Muscle layer of duodenum (tissue), 2 donors: ENCODE data around the gene SNX7.
A peak's percentile ranks its signal among the peaks of the same experiment; 100 is the strongest.

ENCODE experiments used
- H3K27ac ChIP-seq: one replicate; pipeline ENCODE4 v1.7.0; 2013; ENCODE audit warnings: mild to moderate bottlenecking, low read length
- H3K27me3 ChIP-seq: one replicate; pipeline ENCODE4 v1.7.0; 2013; ENCODE audit warnings: low read depth, mild to moderate bottlenecking, control low read depth, low read length
- H3K36me3 ChIP-seq, 2 donors: one replicate each; pipeline ENCODE4 v1.7.0; 2013; ENCODE audit warnings: low read length in 2 of 2, control low read depth in 1 of 2, mild to moderate bottlenecking in 1 of 2; ENCODE audit not compliant: insufficient read depth in 2 of 2, control insufficient read depth in 1 of 2
- H3K4me1 ChIP-seq, 2 donors: one replicate each; pipeline ENCODE4 v1.7.0; 2013; ENCODE audit warnings: low read length in 2 of 2, mild to moderate bottlenecking in 2 of 2, control low read depth in 1 of 2, moderate library complexity in 1 of 2; ENCODE audit not compliant: insufficient read depth in 2 of 2, control insufficient read depth in 1 of 2
- H3K4me3 ChIP-seq, 2 donors: one replicate each; pipeline ENCODE4 v1.7.0; 2013; ENCODE audit warnings: low read length in 2 of 2, low read depth in 1 of 2, mild to moderate bottlenecking in 1 of 2
- H3K9me3 ChIP-seq, 2 donors: one replicate each; pipeline ENCODE4 v1.7.0; 2013; ENCODE audit warnings: low read length in 2 of 2, control low read depth in 1 of 2, mild to moderate bottlenecking in 1 of 2; ENCODE audit not compliant: control insufficient read depth in 1 of 2
- donor health status: healthy.

Gene SNX7

DNA sequence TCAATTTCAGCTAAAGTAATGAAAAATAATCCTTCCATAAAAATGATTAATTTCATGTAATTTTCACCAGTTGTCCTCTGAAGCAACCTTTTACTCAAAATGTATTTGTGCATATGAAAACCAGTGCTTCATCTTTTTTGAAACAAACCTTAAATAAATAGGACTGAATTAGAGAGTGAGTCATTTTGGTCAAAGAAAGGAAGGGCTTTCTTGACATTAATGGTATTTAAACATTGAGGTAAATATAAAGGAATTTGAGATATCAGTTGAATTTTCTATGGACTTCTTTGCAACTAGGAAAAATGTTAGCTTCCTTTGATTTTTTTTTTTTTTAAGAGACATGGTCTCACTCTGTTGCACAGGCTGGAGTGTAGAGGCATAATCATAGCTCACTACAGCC lies 38.7 kb downstream of the SNX7 start:
- Histone ChIP-seq H3K36me3 (peaks cover 4 to 5% of the 10 kb centered on the region in 2 donors), H3K4me3 (no peak overlapping the region), H3K9me3 (no peaks in the 10 kb centered on the region), H3K27ac (no peak overlapping the region), H3K27me3 (no peaks in the 10 kb centered on the region), H3K4me1 (no peaks in the 10 kb centered on the region)

DNA sequence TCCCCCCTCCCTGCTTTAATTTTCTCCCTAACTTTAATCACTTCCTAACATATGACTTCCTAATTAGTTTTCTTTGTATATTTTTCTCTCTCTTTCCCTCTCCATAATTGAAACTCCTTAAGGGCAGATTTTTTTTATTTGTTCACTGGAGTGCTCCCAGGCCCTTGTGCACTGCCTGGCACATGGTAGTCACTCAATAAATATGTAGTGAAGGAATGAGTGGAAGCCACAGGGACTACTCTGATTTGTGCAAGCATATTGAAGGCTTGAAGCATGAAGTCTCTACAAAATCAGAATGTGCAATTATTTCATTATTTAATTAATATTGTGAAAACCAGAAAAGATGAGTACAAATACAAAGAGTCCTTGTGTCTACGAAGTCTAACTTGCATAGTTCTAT lies 41.5 kb downstream of the SNX7 start:
- no peaks in the 10 kb centered on the region for H3K9me3 ChIP-seq
- no peaks in the 10 kb centered on the region for H3K4me1 ChIP-seq
- H3K36me3 ChIP-seq, result peaks cover 0 to 5% of the 10 kb centered on the region in 2 donors
- no peaks in the 10 kb centered on the region for H3K27me3 ChIP-seq
- no peak overlapping the region for H3K27ac ChIP-seq
- H3K4me3 ChIP-seq, result no peak overlapping the region

DNA sequence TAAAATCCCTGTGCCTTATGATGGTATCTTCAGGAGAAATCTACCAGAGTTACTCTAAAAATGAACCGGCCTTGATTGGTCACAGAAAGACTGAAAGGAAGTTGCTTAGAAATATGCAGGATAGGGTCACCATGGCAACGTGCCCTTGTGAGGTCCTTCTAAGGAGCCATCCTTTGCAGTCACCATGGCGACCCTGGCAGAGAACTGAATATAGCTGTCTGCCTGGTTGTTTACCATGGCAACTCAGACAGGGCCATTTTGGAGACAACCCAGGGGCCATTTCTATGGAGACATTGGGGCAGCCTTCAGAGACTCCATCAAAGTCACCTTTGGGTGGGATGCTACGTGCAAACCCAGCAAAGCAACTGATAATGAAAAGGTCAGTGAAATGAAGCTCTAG lies 43.0 kb downstream of the SNX7 start:
- Histone ChIP-seq H3K9me3 (no peaks in the 10 kb centered on the region), H3K4me3 (no peak overlapping the region), H3K4me1 (no peaks in the 10 kb centered on the region), H3K36me3 (peaks cover 0 to under 1% of the 10 kb centered on the region in 2 donors), H3K27ac (no peak overlapping the region), H3K27me3 (no peaks in the 10 kb centered on the region)

DNA sequence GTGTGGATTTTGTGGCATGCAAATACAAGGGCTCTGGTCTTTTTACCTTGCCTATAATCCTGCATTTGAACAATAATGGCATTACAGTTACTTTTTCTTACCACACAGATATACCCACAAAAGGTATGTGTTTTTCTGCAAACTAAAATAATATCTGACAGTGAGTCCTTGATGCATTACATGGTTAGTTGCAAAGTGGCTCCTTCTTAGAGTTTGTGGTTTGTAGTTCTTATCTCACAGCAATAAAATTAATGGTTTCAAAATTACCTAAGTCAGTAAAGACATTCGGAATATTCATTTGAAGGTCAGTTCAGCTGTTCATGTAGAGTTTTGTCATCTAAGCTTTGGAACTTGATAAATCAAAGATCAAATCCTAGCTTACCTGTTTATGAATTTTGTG lies 43.5 kb downstream of the SNX7 start:
- Histone ChIP-seq H3K4me1 (no peaks in the 10 kb centered on the region), H3K36me3 (peaks cover 0 to 4% of the 10 kb centered on the region in 2 donors), H3K27me3 (no peaks in the 10 kb centered on the region), H3K27ac (no peak overlapping the region), H3K4me3 (no peak overlapping the region), H3K9me3 (no peaks in the 10 kb centered on the region)

DNA sequence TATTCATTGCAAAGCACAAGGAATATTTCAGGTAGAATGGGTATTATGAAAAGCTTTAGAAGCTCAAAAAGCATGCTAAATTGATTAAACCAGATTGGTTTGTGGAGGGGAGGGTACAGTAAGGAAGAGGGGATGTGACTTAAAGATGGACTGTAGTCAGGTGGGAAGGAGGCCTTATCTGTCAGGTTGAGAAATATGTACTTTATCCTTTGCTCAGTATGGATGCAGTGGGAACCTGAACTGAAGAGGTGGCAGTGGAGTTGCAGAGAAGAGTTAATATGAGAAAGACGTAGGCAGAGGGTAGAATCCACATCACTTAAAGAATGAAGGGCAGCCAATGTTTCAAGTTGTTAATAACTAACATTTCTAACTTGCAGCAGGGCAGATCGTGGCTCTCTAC lies 44.1 kb downstream of the SNX7 start:
- Histone ChIP-seq H3K27ac (no peak overlapping the region), H3K4me1 (no peaks in the 10 kb centered on the region), H3K9me3 (no peaks in the 10 kb centered on the region), H3K4me3 (no peak overlapping the region), H3K36me3 (peaks cover 0 to 4% of the 10 kb centered on the region in 2 donors), H3K27me3 (no peaks in the 10 kb centered on the region)

DNA sequence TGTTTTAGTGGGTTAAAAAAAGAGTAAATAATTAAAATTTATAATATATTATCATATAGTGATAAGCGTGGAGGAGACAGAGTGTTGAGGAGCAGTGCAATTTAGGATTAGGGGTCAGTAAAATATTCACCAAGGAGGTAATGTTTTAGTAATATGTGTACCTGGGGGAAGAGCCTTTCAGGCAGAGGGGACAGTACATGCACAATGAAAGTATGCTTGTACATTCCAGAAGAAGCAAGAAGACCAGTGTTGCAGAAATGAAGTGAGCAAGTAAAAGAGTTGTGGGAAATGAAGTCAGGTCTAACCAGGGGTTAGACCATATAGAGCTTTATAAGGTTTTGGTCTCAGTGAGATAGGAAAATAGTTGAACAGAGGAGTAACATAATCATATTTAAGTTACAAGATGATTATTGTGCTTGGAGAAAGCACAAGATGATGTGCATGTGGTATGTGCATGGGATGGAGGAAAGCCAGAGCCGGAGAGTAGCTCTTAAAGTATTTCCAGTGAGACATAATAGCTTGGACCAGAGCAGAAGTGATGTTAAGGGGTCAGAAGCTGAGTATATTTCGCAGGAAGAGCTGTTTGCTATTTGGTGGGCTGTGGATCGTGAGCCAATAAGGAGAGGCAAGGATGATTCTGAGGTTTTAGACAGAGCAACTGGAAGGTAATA lies 44.8 kb downstream of the SNX7 start:
- Histone ChIP-seq H3K27ac (no peak overlapping the region), H3K4me1 (no peaks in the 10 kb centered on the region), H3K36me3 (peaks cover 0 to 6% of the 10 kb centered on the region in 2 donors), H3K9me3 (no peaks in the 10 kb centered on the region), H3K27me3 (no peaks in the 10 kb centered on the region), H3K4me3 (no peak overlapping the region)

DNA sequence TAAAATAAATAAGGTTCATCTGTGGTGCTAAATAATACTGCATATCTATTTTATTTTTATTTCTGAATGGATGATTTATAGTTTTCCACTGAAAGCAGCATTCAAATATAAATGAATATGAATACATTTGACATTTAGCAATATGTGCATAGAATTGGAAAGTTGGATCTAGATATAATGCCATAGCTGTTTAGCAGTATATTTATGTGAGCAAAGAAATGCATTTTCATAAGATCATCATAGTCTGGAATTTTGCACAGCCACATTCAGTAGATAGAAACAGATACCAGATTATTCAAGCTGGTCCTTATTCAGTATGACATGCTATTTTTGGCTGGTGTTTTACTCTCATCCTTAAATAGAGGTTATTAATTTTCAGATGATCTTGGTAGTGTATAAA lies 46.0 kb downstream of the SNX7 start:
- H3K4me1 ChIP-seq, result no peaks in the 10 kb centered on the region
- H3K27me3 ChIP-seq, result no peaks in the 10 kb centered on the region
- peaks cover 0 to 16% of the 10 kb centered on the region in 2 donors for H3K36me3 ChIP-seq
- H3K27ac ChIP-seq, result no peak overlapping the region
- H3K4me3 ChIP-seq, result no peak overlapping the region
- no peaks in the 10 kb centered on the region for H3K9me3 ChIP-seq

DNA sequence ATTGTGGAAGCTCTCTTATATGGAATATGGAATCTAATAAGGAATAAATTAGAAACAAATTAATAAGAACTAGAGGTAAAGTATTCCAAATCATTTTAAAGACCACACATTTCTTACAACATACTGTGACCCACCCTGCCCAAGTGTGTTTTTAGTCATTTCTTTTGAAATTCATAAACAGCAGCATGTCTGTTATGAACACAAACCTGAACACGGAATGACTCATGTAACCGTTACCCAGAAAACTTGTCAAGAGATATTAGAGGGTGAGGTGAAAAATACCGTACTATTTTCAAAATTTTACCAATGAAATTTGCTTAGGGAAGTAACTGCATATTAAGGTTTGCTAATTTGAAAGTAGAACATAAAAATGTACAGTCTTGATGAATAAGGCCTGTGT lies 48.4 kb downstream of the SNX7 start:
- Histone ChIP-seq H3K4me3 (no peak overlapping the region), H3K27ac (no peak overlapping the region), H3K4me1 (no peaks in the 10 kb centered on the region), H3K27me3 (no peaks in the 10 kb centered on the region), H3K36me3 (peaks cover 0 to 16% of the 10 kb centered on the region in 2 donors), H3K9me3 (no peaks in the 10 kb centered on the region)

DNA sequence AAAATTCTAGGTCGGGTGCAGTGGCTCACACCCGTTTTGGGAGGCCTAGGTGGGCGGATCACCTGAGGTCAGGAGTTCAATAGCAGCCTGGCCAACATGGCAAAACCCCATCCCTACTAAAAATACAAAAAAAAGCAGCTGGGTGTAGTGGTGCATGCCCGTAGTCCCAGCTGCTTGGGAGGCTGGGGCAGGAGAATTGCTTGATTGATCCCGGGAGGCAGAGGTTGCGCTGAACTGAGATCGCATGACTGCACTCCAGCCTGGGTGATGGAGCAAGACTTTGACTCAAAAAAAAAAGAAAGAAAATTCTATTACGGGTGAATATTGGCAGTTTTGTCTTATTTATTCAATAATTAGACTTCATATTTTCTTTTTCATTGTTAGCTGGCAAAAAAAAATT lies 62.1 kb downstream of the SNX7 start:
- no peak overlapping the region for H3K4me3 ChIP-seq
- H3K27ac ChIP-seq, result no peak overlapping the region
- no peaks in the 10 kb centered on the region for H3K9me3 ChIP-seq
- no peaks in the 10 kb centered on the region for H3K27me3 ChIP-seq
- H3K4me1 ChIP-seq, result no peaks in the 10 kb centered on the region
- peaks cover 0 to 2% of the 10 kb centered on the region in 2 donors for H3K36me3 ChIP-seq

DNA sequence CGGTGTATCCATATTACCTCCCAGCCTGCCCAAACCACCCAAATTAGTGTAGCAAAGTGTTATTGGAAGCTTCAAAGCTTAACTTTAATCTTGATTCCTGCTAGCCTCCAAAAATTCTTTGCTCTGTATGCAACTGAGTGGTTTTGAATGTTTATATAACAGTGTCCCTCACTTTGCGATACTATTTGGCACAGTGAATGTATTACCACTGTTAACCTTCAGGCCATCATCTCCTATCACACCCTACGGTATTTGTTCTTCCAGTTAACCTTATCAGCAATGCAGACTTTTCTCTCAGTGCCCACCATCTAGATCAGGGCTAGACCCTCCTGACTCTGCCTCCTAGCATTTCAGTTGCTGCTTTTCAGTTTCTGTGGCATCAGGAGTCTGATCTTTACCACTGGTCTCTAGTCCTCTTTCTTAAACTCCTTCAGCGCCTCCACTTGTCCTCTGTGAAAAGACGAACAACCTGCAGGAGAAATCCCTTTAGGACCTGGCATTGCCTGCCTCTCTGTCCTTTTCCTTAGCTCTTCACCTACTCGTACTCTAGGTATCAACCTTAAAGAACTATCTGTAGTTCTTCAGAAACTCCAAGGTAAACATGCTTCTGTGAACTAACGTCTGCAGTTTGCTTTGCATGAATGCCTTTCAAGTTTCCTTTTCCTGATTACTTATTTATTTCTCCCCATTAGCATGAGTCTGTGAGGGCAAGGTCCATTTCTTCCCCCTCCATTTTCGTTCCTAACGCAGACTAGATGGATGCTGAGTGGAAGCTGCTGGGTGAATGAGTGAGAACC lies 71.7 kb downstream of the SNX7 start:
- H3K27ac ChIP-seq, result peak overlapping the region; percentile 10
- H3K4me1 ChIP-seq, result no peaks in the 10 kb centered on the region
- no peaks in the 10 kb centered on the region for H3K27me3 ChIP-seq
- no peaks in the 10 kb centered on the region for H3K36me3 ChIP-seq
- no peaks in the 10 kb centered on the region for H3K9me3 ChIP-seq
- H3K4me3 ChIP-seq, result peak overlapping the region in 1 of 2 donors; percentile 28

DNA sequence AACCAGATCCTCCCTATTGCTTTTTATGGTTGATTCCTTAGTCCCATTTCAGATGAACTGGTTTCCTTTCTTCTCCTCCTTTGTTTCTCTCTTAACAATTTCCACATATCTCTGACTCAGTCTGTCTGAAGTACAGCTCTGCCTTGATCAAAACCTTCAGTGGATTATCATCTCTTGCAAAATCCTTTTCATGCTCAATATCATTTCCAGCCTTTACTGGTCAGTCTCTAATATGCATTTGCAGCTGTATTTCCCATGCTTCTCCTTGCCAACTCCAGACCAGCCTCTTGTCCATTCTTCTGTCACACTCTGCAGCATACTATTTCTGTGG lies 72.2 kb downstream of the SNX7 start:
- no peaks in the 10 kb centered on the region for H3K36me3 ChIP-seq
- no peaks in the 10 kb centered on the region for H3K27me3 ChIP-seq
- H3K9me3 ChIP-seq, result no peaks in the 10 kb centered on the region
- H3K4me1 ChIP-seq, result no peaks in the 10 kb centered on the region
- H3K27ac ChIP-seq, result no peak overlapping the region
- no peak overlapping the region for H3K4me3 ChIP-seq

DNA sequence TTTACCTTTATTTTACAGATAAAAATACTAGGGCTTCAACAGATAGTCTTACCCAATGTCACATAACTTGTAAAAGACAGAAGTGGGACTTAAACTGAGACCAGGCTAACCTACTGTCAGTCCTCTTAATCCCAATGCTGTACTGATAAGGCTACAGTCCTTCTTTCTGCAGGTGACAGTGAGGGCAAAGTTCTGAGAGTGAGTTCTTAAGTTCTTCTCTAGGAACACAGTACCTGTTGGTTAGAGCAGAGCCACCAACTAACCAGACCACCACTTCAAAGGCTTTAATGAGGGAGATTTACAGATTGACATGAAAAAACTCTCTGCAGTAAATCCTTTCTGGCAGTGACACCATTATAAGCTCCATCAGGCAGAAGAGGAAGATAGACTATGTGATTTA lies 74.2 kb downstream of the SNX7 start:
- no peaks in the 10 kb centered on the region for H3K27me3 ChIP-seq
- no peaks in the 10 kb centered on the region for H3K9me3 ChIP-seq
- H3K36me3 ChIP-seq, result no peaks in the 10 kb centered on the region
- no peaks in the 10 kb centered on the region for H3K4me1 ChIP-seq
- no peak overlapping the region for H3K4me3 ChIP-seq
- H3K27ac ChIP-seq, result no peak overlapping the region
